ENCODE data around the gene GOLPH3L. TPM values are rescaled to one million over a fixed set of nuclear protein-coding genes. Genes with fewer than 3 reads are reported as not detected.
"Not testable (repeated sequence)": the region's sequence is repeated elsewhere in the genome, so short reads cannot be mapped to it uniquely, and the experiment has no call there.

The GOLPH3L gene
- total RNA-seq, 2 donors from 2014 or later: 13.0 to 18.7 TPM

GRCh38 chr1:150688763-150689162 is 8.2 kb downstream of the GOLPH3L start:
- ATAC-seq (replicated peaks): no peak
- peaks cover 60% of the 10 kb centered on the region for H3K36me3 Mint-ChIP-seq (ENCODE audit: low read depth)
- peak overlapping the region; percentile 19 for H3K27ac Mint-ChIP-seq
- H3K4me1 Mint-ChIP-seq: peaks cover 9% of the 10 kb centered on the region
- no peaks in the 10 kb centered on the region for H3K9me3 Mint-ChIP-seq
- H3K4me3 Mint-ChIP-seq: no peak overlapping the region
- no peaks in the 10 kb centered on the region for H3K27me3 Mint-ChIP-seq

- ATAC-seq (replicated peaks): no peak
- Mint-ChIP-seq H3K4me1 (peaks cover 9% of the 10 kb centered on the region), H3K9me3 (no peaks in the 10 kb centered on the region), H3K4me3 (no peak overlapping the region), H3K27ac (no peak overlapping the region), H3K27me3 (no peaks in the 10 kb centered on the region), H3K36me3 (ENCODE audit: low read depth) (peaks cover 52% of the 10 kb centered on the region)
Measured at GRCh38 chr1:150686275-150686674, 10.7 kb downstream of the GOLPH3L start.

DNA sequence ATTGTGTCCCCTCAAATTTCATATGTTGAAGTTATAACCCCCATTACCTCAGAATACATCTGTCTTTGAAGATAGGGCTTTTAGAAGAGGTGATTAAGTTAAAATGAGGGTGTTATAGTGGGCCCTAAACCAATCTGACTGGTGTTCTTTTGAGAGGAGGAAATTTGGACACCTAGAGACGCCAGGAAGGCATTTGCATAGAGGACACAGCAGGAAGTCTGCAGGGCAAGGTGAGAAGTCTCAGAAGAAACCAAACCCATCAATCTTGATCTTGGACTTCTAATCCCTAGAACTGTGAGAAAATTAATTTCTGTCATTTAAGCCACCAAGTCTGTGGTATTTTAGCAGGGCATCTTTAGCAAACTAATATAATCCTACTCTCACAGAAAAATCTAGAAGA is 13.0 kb downstream of the GOLPH3L start:
- ATAC-seq (replicated peaks): no peak
- Mint-ChIP-seq H3K27me3 (no peaks in the 10 kb centered on the region), H3K4me1 (peaks cover 3% of the 10 kb centered on the region), H3K9me3 (no peaks in the 10 kb centered on the region), H3K36me3 (ENCODE audit: low read depth) (peaks cover 45% of the 10 kb centered on the region), H3K27ac (peak overlapping the region; percentile 14), H3K4me3 (no peak overlapping the region)

DNA sequence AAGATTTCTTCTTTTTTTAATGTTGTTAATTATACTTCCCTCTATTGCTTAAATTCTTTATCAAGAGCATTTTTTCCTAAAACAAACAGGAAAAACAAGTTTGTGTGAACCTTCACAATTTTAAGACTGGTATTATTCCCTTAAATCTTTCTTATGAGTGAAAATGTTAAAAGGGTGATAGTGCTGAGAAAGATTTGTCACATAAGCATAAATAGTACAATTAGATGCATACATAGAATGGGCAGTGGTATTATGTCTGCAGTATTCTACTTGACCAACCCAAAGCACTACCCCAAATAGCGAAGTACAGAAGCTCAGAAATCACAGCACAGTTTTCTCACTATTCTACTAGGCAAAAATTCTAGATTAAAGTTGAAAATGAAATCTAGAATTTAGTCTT is 18.0 kb downstream of the GOLPH3L start:
- ATAC-seq (replicated peaks): no peak
- Mint-ChIP-seq H3K4me3 (no peak overlapping the region), H3K9me3 (no peaks in the 10 kb centered on the region), H3K27ac (no peak overlapping the region), H3K36me3 (ENCODE audit: low read depth) (peaks cover 37% of the 10 kb centered on the region), H3K27me3 (no peaks in the 10 kb centered on the region), H3K4me1 (no peaks in the 10 kb centered on the region)

DNA sequence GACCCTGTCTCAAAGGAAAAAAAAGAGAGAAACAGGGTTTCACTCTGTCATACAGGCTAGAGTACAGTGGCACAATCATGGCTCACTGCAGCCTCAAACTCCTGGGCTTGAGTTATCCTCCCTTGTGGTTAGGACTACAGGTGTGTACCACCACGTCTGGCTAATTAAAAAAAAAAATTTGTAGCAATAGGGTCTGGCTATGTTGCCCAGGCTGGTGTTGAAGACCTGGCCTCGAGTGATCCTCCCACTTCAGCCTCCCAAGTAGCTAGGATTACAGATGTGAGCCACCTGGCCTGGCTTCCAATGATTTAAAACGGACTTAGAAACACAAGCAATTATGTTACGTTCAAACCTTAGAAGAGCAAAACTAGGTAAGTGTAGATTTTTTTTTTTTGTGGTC is 22.1 kb downstream of the GOLPH3L start:
- Mint-ChIP-seq H3K4me3 (no peak overlapping the region), H3K36me3 (ENCODE audit: low read depth) (peaks cover 34% of the 10 kb centered on the region), H3K27me3 (no peaks in the 10 kb centered on the region), H3K27ac (no peak overlapping the region), H3K4me1 (no peaks in the 10 kb centered on the region), H3K9me3 (no peaks in the 10 kb centered on the region)
- ATAC-seq (replicated peaks): no peak

- H3K27ac Mint-ChIP-seq: no peak overlapping the region
- H3K4me3 Mint-ChIP-seq: no peak overlapping the region
- no peaks in the 10 kb centered on the region for H3K9me3 Mint-ChIP-seq
- no peak for ATAC-seq (replicated peaks)
- peaks cover 47% of the 10 kb centered on the region for H3K36me3 Mint-ChIP-seq (ENCODE audit: low read depth)
- no peaks in the 10 kb centered on the region for H3K27me3 Mint-ChIP-seq
- no peaks in the 10 kb centered on the region for H3K4me1 Mint-ChIP-seq
Measured at GRCh38 chr1:150663321-150663720, 33.6 kb downstream of the GOLPH3L start.

DNA sequence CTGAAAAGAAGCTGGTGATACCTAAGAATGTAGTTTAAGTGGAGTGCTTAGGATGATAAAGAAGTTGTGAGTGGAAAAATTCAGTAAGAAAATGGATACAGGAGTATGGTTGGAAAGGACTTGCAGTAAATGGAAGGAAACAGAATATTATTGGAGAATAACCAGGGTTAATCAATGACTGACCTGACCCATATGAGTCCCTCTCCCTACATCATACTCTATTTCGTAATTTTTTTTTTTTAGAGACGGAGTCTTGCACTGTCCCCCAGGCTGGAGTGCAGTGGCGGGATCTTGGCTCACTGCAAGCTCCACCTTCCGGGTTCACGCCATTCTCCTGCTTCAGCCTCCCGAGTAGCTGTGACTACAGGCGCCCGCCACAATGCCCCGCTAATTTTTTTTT is 34.1 kb downstream of the GOLPH3L start:
- no peak overlapping the region for H3K4me3 Mint-ChIP-seq
- H3K27ac Mint-ChIP-seq: no peak overlapping the region

GRCh38 chr1:150661156-150661555 is 35.8 kb downstream of the GOLPH3L start:
- H3K9me3 Mint-ChIP-seq: no peaks in the 10 kb centered on the region
- H3K4me1 Mint-ChIP-seq: no peaks in the 10 kb centered on the region
- H3K4me3 Mint-ChIP-seq: no peak overlapping the region
- H3K27me3 Mint-ChIP-seq: no peaks in the 10 kb centered on the region
- H3K36me3 Mint-ChIP-seq (ENCODE audit: low read depth): peaks cover 62% of the 10 kb centered on the region
- no peak overlapping the region for H3K27ac Mint-ChIP-seq
- no peak for ATAC-seq (replicated peaks)

More for the DNA sequence above, 34.1 kb downstream of the GOLPH3L start:
- Mint-ChIP-seq H3K4me1 (no peaks in the 10 kb centered on the region), H3K9me3 (no peaks in the 10 kb centered on the region), H3K27me3 (no peaks in the 10 kb centered on the region), H3K36me3 (ENCODE audit: low read depth) (peaks cover 52% of the 10 kb centered on the region)
- ATAC-seq (replicated peaks): no peak

GRCh38 chr1:150660584-150660983 is 36.4 kb downstream of the GOLPH3L start:
- H3K27ac Mint-ChIP-seq: no peak overlapping the region

GRCh38 chr1:150657064-150657463 is 39.9 kb downstream of the GOLPH3L start:
- not testable (repeated sequence) for H3K4me3 Mint-ChIP-seq; ATAC-seq (replicated peaks); H3K4me1 Mint-ChIP-seq; H3K27ac Mint-ChIP-seq; H3K9me3 Mint-ChIP-seq; H3K27me3 Mint-ChIP-seq
- peaks cover 57% of the 10 kb centered on the region for H3K36me3 Mint-ChIP-seq (ENCODE audit: low read depth)

More at GRCh38 chr1:150660584-150660983, 36.4 kb downstream of the GOLPH3L start:
- no peaks in the 10 kb centered on the region for H3K27me3 Mint-ChIP-seq
- H3K4me1 Mint-ChIP-seq: no peaks in the 10 kb centered on the region
- H3K4me3 Mint-ChIP-seq: no peak overlapping the region
- no peaks in the 10 kb centered on the region for H3K9me3 Mint-ChIP-seq
- ATAC-seq (replicated peaks): no peak
- peaks cover 64% of the 10 kb centered on the region for H3K36me3 Mint-ChIP-seq (ENCODE audit: low read depth)

DNA sequence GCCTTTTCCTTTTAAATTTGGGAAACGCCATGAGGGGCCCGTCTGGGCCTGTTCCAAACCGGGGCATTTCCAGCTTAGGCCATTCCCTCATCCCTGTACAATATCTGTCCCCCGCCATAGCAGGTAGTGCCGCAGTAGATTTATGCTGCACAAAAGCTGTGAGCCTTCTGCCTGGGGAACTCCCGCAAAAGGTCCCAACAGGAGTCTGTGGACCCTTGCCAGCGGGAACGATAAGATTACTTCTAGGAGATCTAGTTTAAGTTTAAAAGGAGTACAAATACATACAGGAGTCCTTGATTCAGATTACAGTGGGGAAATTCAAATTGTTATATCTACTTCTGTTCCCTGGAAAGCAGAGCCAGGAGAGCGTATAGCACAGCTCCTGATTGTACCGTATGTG is 42.3 kb downstream of the GOLPH3L start:
- not testable (repeated sequence) for H3K4me3 Mint-ChIP-seq; H3K4me1 Mint-ChIP-seq; H3K9me3 Mint-ChIP-seq; H3K27ac Mint-ChIP-seq; H3K27me3 Mint-ChIP-seq; ATAC-seq (replicated peaks)
- peaks cover 53% of the 10 kb centered on the region for H3K36me3 Mint-ChIP-seq (ENCODE audit: low read depth)

GRCh38 chr1:150650193-150650592 is 46.8 kb downstream of the GOLPH3L start:
- Mint-ChIP-seq H3K27me3 (no peaks in the 10 kb centered on the region), H3K4me3 (no peak overlapping the region), H3K27ac (no peak overlapping the region), H3K4me1 (no peaks in the 10 kb centered on the region), H3K36me3 (ENCODE audit: low read depth) (peaks cover 61% of the 10 kb centered on the region), H3K9me3 (no peaks in the 10 kb centered on the region)
- ATAC-seq (replicated peaks): no peak

DNA sequence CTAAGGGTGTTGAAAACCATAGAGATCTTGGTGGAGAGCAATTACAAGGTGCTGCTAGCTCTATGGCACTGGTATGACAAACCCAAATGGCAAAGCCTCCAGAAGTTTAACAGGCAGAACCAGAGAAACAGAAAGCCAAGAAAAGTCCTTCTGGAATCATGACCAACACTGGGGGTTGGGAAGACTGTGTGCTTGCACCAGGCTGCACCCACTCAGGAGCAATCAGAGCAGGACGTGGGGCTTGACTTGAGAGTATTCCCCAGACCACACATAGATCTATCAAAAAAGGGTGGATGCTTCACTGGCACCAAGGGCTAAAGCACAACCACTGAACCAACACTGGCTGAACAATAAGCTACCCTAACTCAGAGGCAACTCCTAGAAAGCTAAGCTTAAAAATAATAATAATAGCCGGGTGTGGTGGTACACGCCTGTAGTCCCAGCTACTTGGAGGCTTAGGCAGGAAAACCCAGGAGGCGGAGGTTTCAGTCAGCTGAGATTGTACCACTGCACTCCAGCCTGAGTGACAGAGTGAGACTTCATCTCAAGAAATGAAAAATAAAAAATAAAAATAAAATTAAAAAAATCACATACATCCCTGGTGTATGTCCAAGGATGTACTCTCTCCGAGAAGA is 47.4 kb downstream of the GOLPH3L start:
- no peak for ATAC-seq (replicated peaks)
- no peak overlapping the region for H3K4me3 Mint-ChIP-seq
- no peaks in the 10 kb centered on the region for H3K4me1 Mint-ChIP-seq
- peaks cover 61% of the 10 kb centered on the region for H3K36me3 Mint-ChIP-seq (ENCODE audit: low read depth)
- H3K27ac Mint-ChIP-seq: peak overlapping the region; percentile 36
- H3K9me3 Mint-ChIP-seq: no peaks in the 10 kb centered on the region
- no peaks in the 10 kb centered on the region for H3K27me3 Mint-ChIP-seq

DNA sequence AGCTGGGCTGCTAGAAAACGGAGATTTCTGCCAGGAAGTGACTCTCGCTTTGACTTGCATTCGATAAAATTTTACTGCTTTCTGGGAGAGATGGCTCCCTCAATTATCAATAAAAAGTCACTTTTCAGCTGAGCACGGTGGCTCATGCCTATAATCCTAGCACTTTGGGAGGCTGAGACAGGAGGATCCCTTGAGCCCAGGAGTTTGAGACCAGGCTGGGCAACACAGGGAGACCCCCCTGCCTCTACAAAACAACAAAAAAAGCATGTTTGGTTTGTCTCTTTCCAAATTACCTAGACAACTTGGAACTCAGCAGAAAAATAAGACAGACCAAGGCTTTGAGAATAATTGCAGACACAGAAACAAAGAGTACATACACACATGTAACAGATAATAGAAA is 54.7 kb downstream of the GOLPH3L start:
- Mint-ChIP-seq H3K27ac (no peak overlapping the region), H3K4me1 (no peaks in the 10 kb centered on the region), H3K4me3 (no peak overlapping the region), H3K9me3 (no peaks in the 10 kb centered on the region), H3K36me3 (ENCODE audit: low read depth) (peaks cover 14% of the 10 kb centered on the region), H3K27me3 (no peaks in the 10 kb centered on the region)
- ATAC-seq (replicated peaks): no peak

- not testable (repeated sequence) for H3K27ac Mint-ChIP-seq; H3K4me1 Mint-ChIP-seq; ATAC-seq (replicated peaks); H3K4me3 Mint-ChIP-seq; H3K36me3 Mint-ChIP-seq (ENCODE audit: low read depth); H3K9me3 Mint-ChIP-seq; H3K27me3 Mint-ChIP-seq
Measured at GRCh38 chr1:150641126-150641815, 55.7 kb downstream of the GOLPH3L start.
